IgD-negative memory B cell (primary cell): ENCODE results near the gene C15orf40. TPM values are rescaled to one million over a fixed set of nuclear protein-coding genes. Genes with fewer than 3 reads are reported as not detected.
A peak's percentile ranks its signal among the peaks of the same experiment; 100 is the strongest.
"Not testable (repeated sequence)": the region's sequence is repeated elsewhere in the genome, so short reads cannot be mapped to it uniquely, and the experiment has no call there.

Experiments used
- H3K27ac Mint-ChIP-seq, 3 donors: one replicate each; pipeline ENCODE4 v1.8.0; 2020 to 2022; ENCODE audit warnings: mild to moderate bottlenecking in 3 of 3, mixed read lengths in 3 of 3, moderate library complexity in 1 of 3
- H3K27me3 Mint-ChIP-seq: one replicate; pipeline ENCODE4 v1.8.0; 2021; ENCODE audit warnings: mixed read lengths
- H3K36me3 Mint-ChIP-seq: one replicate; pipeline ENCODE4 v1.8.0; 2020; ENCODE audit warnings: mild to moderate bottlenecking, mixed read lengths
- H3K4me1 Mint-ChIP-seq, 3 donors: one replicate each; pipeline ENCODE4 v1.8.0; 2020 to 2022; ENCODE audit warnings: mixed read lengths in 3 of 3, mild to moderate bottlenecking in 1 of 3
- H3K4me3 Mint-ChIP-seq, 4 donors: one replicate each; pipeline ENCODE4 v1.8.0; 2020 to 2022; ENCODE audit warnings: mild to moderate bottlenecking in 4 of 4, mixed read lengths in 4 of 4, moderate library complexity in 3 of 4
- H3K9me3 Mint-ChIP-seq, 3 donors: one replicate each; pipeline ENCODE4 v1.8.0; 2020 to 2021; ENCODE audit warnings: mixed read lengths in 3 of 3, mild to moderate bottlenecking in 1 of 3
- polyA plus RNA-seq: library from polyadenylated mRNA; unstranded; fragments of 300-500 nt; fragmentation: Illumina TruSeq; gene quantifications from one replicate; pipeline ENCODE4 v1.2.3, GENCODE V29; 2021

The C15orf40 gene
- polyA plus RNA-seq, 1 donor from 2014 or later = 54.5 TPM

GRCh38 chr15:83012076-83012426 lies 612 bp upstream of the C15orf40 start:
- Mint-ChIP-seq H3K4me1 (peaks cover 17 to 40% (median 38%) of the 10 kb centered on the region in 3 donors), H3K4me3 (peak overlapping the region; percentile 90 to 96 (median 94)), H3K27me3 (no peaks in the 10 kb centered on the region), H3K9me3 (no peaks in the 10 kb centered on the region), H3K27ac (peak overlapping the region; percentile 71 to 93 (median 85)), H3K36me3 (peaks cover 5% of the 10 kb centered on the region)

GRCh38 chr15:83010709-83011270 lies 649 bp downstream of the C15orf40 start:
- peaks cover 8% of the 10 kb centered on the region for H3K36me3 Mint-ChIP-seq
- H3K9me3 Mint-ChIP-seq = no peaks in the 10 kb centered on the region
- H3K4me1 Mint-ChIP-seq = peaks cover 17 to 41% (median 39%) of the 10 kb centered on the region in 3 donors
- H3K27me3 Mint-ChIP-seq = no peaks in the 10 kb centered on the region
- H3K27ac Mint-ChIP-seq = peak overlapping the region; percentile 71 to 94 (median 85)
- peak overlapping the region; percentile 90 to 96 (median 94) for H3K4me3 Mint-ChIP-seq

- H3K36me3 Mint-ChIP-seq, H3K4me1 Mint-ChIP-seq, H3K27me3 Mint-ChIP-seq, H3K4me3 Mint-ChIP-seq, H3K27ac Mint-ChIP-seq, H3K9me3 Mint-ChIP-seq: not testable (repeated sequence)
Measured at GRCh38 chr15:83000672-83001031, 10.8 kb downstream of the C15orf40 start.

- Mint-ChIP-seq H3K4me3 (peak overlapping the region in 3 of 4 donors; percentile 67 to 82 (median 78)), H3K9me3 (no peaks in the 10 kb centered on the region), H3K27me3 (no peaks in the 10 kb centered on the region), H3K4me1 (peaks cover 6 to 7% (median 7%) of the 10 kb centered on the region in 3 donors), H3K27ac (peak overlapping the region in 2 of 3 donors; percentile 20 to 68), H3K36me3 (no peaks in the 10 kb centered on the region)
Measured at GRCh38 chr15:82999905-83000671, 11.4 kb downstream of the C15orf40 start.

- H3K27ac Mint-ChIP-seq = no peak overlapping the region
- no peaks in the 10 kb centered on the region for H3K9me3 Mint-ChIP-seq
- no peak overlapping the region for H3K4me3 Mint-ChIP-seq
- H3K4me1 Mint-ChIP-seq = peaks cover 6 to 7% (median 7%) of the 10 kb centered on the region in 3 donors
- H3K36me3 Mint-ChIP-seq = no peaks in the 10 kb centered on the region
- H3K27me3 Mint-ChIP-seq = no peaks in the 10 kb centered on the region
Measured at GRCh38 chr15:82999426-82999825, 12.0 kb downstream of the C15orf40 start.

GRCh38 chr15:82995938-82996337 lies 15.5 kb downstream of the C15orf40 start:
- H3K27me3 Mint-ChIP-seq = no peaks in the 10 kb centered on the region
- peaks cover 6 to 7% (median 7%) of the 10 kb centered on the region in 3 donors for H3K4me1 Mint-ChIP-seq
- H3K4me3 Mint-ChIP-seq = no peak overlapping the region
- H3K27ac Mint-ChIP-seq = peak overlapping the region in 1 of 3 donors; percentile 16
- no peaks in the 10 kb centered on the region for H3K9me3 Mint-ChIP-seq
- peaks cover 2% of the 10 kb centered on the region for H3K36me3 Mint-ChIP-seq

GRCh38 chr15:82995076-82995475 lies 16.4 kb downstream of the C15orf40 start:
- Mint-ChIP-seq H3K4me1 (peaks cover 3% of the 10 kb centered on the region in 3 donors), H3K4me3 (no peak overlapping the region), H3K9me3 (no peaks in the 10 kb centered on the region), H3K27me3 (no peaks in the 10 kb centered on the region), H3K36me3 (peaks cover 2% of the 10 kb centered on the region), H3K27ac (no peak overlapping the region)

- Mint-ChIP-seq H3K4me1 (peaks cover 0 to 2% (median 0%) of the 10 kb centered on the region in 3 donors), H3K36me3 (peaks cover 2% of the 10 kb centered on the region), H3K4me3 (no peak overlapping the region), H3K27ac (no peak overlapping the region), H3K9me3 (no peaks in the 10 kb centered on the region), H3K27me3 (no peaks in the 10 kb centered on the region)
Measured at GRCh38 chr15:82993144-82993543, 18.3 kb downstream of the C15orf40 start.

GRCh38 chr15:82992436-82992998 lies 18.9 kb downstream of the C15orf40 start:
- peaks cover 0 to 3% (median 0%) of the 10 kb centered on the region in 3 donors for H3K4me1 Mint-ChIP-seq

GRCh38 chr15:82986442-82986780 lies 25.0 kb downstream of the C15orf40 start:
- H3K27me3 Mint-ChIP-seq = no peaks in the 10 kb centered on the region
- H3K9me3 Mint-ChIP-seq = no peaks in the 10 kb centered on the region
- peaks cover 15 to 17% (median 17%) of the 10 kb centered on the region in 3 donors for H3K4me1 Mint-ChIP-seq
- H3K36me3 Mint-ChIP-seq = peaks cover under 1% of the 10 kb centered on the region
- peak overlapping the region; percentile 11 to 88 (median 69) for H3K27ac Mint-ChIP-seq
- H3K4me3 Mint-ChIP-seq = peak overlapping the region; percentile 87 to 100 (median 96)

More at GRCh38 chr15:82992436-82992998, 18.9 kb downstream of the C15orf40 start:
- H3K4me3 Mint-ChIP-seq = no peak overlapping the region
- H3K27me3 Mint-ChIP-seq = no peaks in the 10 kb centered on the region
- no peak overlapping the region for H3K27ac Mint-ChIP-seq
- no peaks in the 10 kb centered on the region for H3K9me3 Mint-ChIP-seq
- peaks cover 2% of the 10 kb centered on the region for H3K36me3 Mint-ChIP-seq

GRCh38 chr15:82985688-82986441 lies 25.6 kb downstream of the C15orf40 start, which contains the start of gene RAMAC:
Gene RAMAC, plus strand, starts transcription at chr15:82986210. Its CDS starts 2,809 bp downstream, at chr15:82989019.
- no peaks in the 10 kb centered on the region for H3K27me3 Mint-ChIP-seq
- H3K4me1 Mint-ChIP-seq = peaks cover 15 to 17% (median 17%) of the 10 kb centered on the region in 3 donors
- H3K36me3 Mint-ChIP-seq = no peaks in the 10 kb centered on the region
- H3K4me3 Mint-ChIP-seq = peak within 1 kb of the TSS; percentile 87 to 100 (median 96)
- H3K9me3 Mint-ChIP-seq = no peaks in the 10 kb centered on the region
- H3K27ac Mint-ChIP-seq = peak within 1 kb of the TSS; percentile 11 to 88 (median 69)

- Mint-ChIP-seq H3K4me3 (no peak overlapping the region), H3K27me3 (no peaks in the 10 kb centered on the region), H3K36me3 (peaks cover 2% of the 10 kb centered on the region), H3K4me1 (peaks cover 5 to 14% (median 7%) of the 10 kb centered on the region in 3 donors), H3K27ac (no peak overlapping the region), H3K9me3 (peaks cover 0 to 2% (median 0%) of the 10 kb centered on the region in 3 donors)
Measured at GRCh38 chr15:82980981-82981380, 30.5 kb downstream of the C15orf40 start.

GRCh38 chr15:82979726-82980125 lies 31.7 kb downstream of the C15orf40 start:
- Mint-ChIP-seq H3K4me1 (peaks cover 0 to 4% (median 1%) of the 10 kb centered on the region in 3 donors), H3K27me3 (no peaks in the 10 kb centered on the region), H3K27ac (no peak overlapping the region), H3K4me3 (no peak overlapping the region), H3K9me3 (peaks cover 0 to 2% (median 0%) of the 10 kb centered on the region in 3 donors), H3K36me3 (peaks cover 2% of the 10 kb centered on the region)

GRCh38 chr15:82978438-82978837 lies 33.0 kb downstream of the C15orf40 start:
- no peaks in the 10 kb centered on the region for H3K27me3 Mint-ChIP-seq
- H3K36me3 Mint-ChIP-seq = peaks cover 2% of the 10 kb centered on the region
- no peak overlapping the region for H3K4me3 Mint-ChIP-seq
- peaks cover 0 to 3% (median 1%) of the 10 kb centered on the region in 3 donors for H3K4me1 Mint-ChIP-seq
- peaks cover 0 to 2% (median 0%) of the 10 kb centered on the region in 3 donors for H3K9me3 Mint-ChIP-seq
- H3K27ac Mint-ChIP-seq = no peak overlapping the region

GRCh38 chr15:82977076-82977475 lies 34.4 kb downstream of the C15orf40 start:
- peaks cover 0 to 1% (median 1%) of the 10 kb centered on the region in 3 donors for H3K4me1 Mint-ChIP-seq
- no peak overlapping the region for H3K4me3 Mint-ChIP-seq
- peaks cover 2% of the 10 kb centered on the region for H3K36me3 Mint-ChIP-seq
- no peaks in the 10 kb centered on the region for H3K27me3 Mint-ChIP-seq
- no peak overlapping the region for H3K27ac Mint-ChIP-seq
- H3K9me3 Mint-ChIP-seq = peaks cover 0 to 2% (median 0%) of the 10 kb centered on the region in 3 donors
